ENCODE results near the gene ARHGEF28.

The ARHGEF28 gene

DNA sequence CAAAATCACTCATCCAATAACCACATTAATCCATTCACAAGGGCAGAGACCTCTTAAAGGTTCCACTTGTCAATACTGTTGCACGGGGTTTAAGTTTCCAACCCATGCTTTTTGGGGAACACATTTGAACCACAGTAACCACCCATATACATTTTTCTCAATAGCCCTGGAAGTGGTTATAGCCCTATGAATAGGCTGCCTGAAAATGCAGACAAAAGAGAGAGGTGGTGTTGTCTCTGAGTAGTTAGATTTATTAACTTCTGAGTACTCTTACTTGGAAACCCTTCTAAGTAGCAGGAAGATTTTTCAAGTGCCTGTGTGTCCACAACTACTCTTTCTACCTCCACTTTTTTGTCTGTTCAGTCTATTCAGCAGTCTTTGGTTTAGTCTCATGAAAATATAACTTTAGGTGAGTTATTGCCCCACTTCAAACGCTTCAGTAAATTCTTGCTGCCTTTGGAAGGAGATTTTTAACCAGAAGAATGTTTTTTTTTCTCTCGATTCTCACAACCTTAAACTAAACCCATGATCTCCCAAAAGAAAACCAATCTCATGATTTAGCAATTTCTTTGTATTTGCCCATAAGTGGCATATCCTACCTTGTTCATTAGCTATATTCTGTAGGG is 42.6 kb downstream of the ARHGEF28 start:
- TF ChIP-seq FOXP2 (optimal IDR thresholded peaks at IDR 0.05; ENCODE audit: borderline replicate concordance, extremely low read depth, extremely low read length, insufficient read depth) (no peak), REST (IDR thresholded peaks at IDR 0.05; ENCODE audit: insufficient read depth in 1 of 2, low read depth in 2 of 2, low read length in 2 of 2) (no peak), POLR2AphosphoS5 (IDR thresholded peaks at IDR 0.05; ENCODE audit: low read depth, low read length) (no peak), SIN3A (IDR thresholded peaks at IDR 0.05; ENCODE audit: borderline replicate concordance, insufficient read depth, low read length) (no peak), TAF1 (IDR thresholded peaks at IDR 0.05; ENCODE audit: borderline replicate concordance, insufficient read depth, low read length) (no peak)

- TF ChIP-seq SIN3A (IDR thresholded peaks at IDR 0.05; ENCODE audit: borderline replicate concordance, insufficient read depth, low read length) (no peak), REST (IDR thresholded peaks at IDR 0.05; ENCODE audit: insufficient read depth in 1 of 2, low read depth in 2 of 2, low read length in 2 of 2) (no peak), FOXP2 (optimal IDR thresholded peaks at IDR 0.05; ENCODE audit: borderline replicate concordance, extremely low read depth, extremely low read length, insufficient read depth) (no peak), POLR2AphosphoS5 (IDR thresholded peaks at IDR 0.05; ENCODE audit: low read depth, low read length) (no peak), TAF1 (IDR thresholded peaks at IDR 0.05; ENCODE audit: borderline replicate concordance, insufficient read depth, low read length) (no peak)
These were observed 44.7 kb downstream of the ARHGEF28 start for GRCh38 chr5:73670731-73671130.

- no peak for TF ChIP-seq POLR2AphosphoS5 (IDR thresholded peaks at IDR 0.05; ENCODE audit: low read depth, low read length)
- no peak for TF ChIP-seq FOXP2 (optimal IDR thresholded peaks at IDR 0.05; ENCODE audit: borderline replicate concordance, extremely low read depth, extremely low read length, insufficient read depth)
- TF ChIP-seq REST (IDR thresholded peaks at IDR 0.05; ENCODE audit: insufficient read depth in 1 of 2, low read depth in 2 of 2, low read length in 2 of 2): no peak
- TF ChIP-seq SIN3A (IDR thresholded peaks at IDR 0.05; ENCODE audit: borderline replicate concordance, insufficient read depth, low read length): no peak
- TF ChIP-seq TAF1 (IDR thresholded peaks at IDR 0.05; ENCODE audit: borderline replicate concordance, insufficient read depth, low read length): no peak
These were observed 46.1 kb downstream of the ARHGEF28 start for GRCh38 chr5:73672132-73672531.

- TF ChIP-seq POLR2AphosphoS5 (IDR thresholded peaks at IDR 0.05; ENCODE audit: low read depth, low read length): no peak
- TF ChIP-seq FOXP2 (optimal IDR thresholded peaks at IDR 0.05; ENCODE audit: borderline replicate concordance, extremely low read depth, extremely low read length, insufficient read depth): no peak
- no peak for TF ChIP-seq SIN3A (IDR thresholded peaks at IDR 0.05; ENCODE audit: borderline replicate concordance, insufficient read depth, low read length)
- TF ChIP-seq TAF1 (IDR thresholded peaks at IDR 0.05; ENCODE audit: borderline replicate concordance, insufficient read depth, low read length): no peak
- no peak for TF ChIP-seq REST (IDR thresholded peaks at IDR 0.05; ENCODE audit: insufficient read depth in 1 of 2, low read depth in 2 of 2, low read length in 2 of 2)
These were observed 47.2 kb downstream of the ARHGEF28 start for GRCh38 chr5:73673161-73673591.
